ENCODE results near the gene AOPEP.
"Not testable (repeated sequence)": the region's sequence is repeated elsewhere in the genome, so short reads cannot be mapped to it uniquely, and the experiment has no call there.

- TF ChIP-seq CTCF (IDR thresholded peaks at IDR 0.05; ENCODE audit: low read length); EZH2 (optimal IDR thresholded peaks at IDR 0.05; ENCODE audit: low read depth, low read length); EZH2phosphoT487 (IDR thresholded peaks at IDR 0.05; ENCODE audit: low read length): not testable (repeated sequence)
Measured at GRCh38 chr9:94830071-94830604, 103.6 kb downstream of the AOPEP start.

Data from MM.1S (cell line).